GM12878 (cell line): ENCODE data around the gene IGF2BP1. TPM values are rescaled to one million over a fixed set of nuclear protein-coding genes. Genes with fewer than 3 reads are reported as not detected.
"Not testable (repeated sequence)": the region's sequence is repeated elsewhere in the genome, so short reads cannot be mapped to it uniquely, and the experiment has no call there.

Source experiments
- ATAC-seq: fragments of 200-7000 bp; cut with Tn5 transposase; 3 replicates; pipeline ENCODE4 v1.9.1; 2020; ENCODE audit warnings: mild to moderate bottlenecking, moderate library complexity
- BruUV-seq: library from RNA; stranded (reverse); fragments of 400-500 nt; replicated peaks from 2 replicates; lab custom pipeline; 2021; lab: Mats Ljungman, UMichigan
- CTCF ChIA-PET: fragments of 300-600 bp; sonication (Branson Sonifier 250); formaldehyde crosslinking; extraction: SDS; loops from one replicate; lab custom pipeline; 2021; ENCODE audit warnings: inconsistent platforms; lab: Yijun Ruan, JAX
- POLR2A ChIA-PET: fragments of 350-600 bp; formaldehyde crosslinking; extraction: SDS; loops from one replicate; lab custom pipeline; 2021; ENCODE audit warnings: inconsistent platforms; lab: Charles Lee
- RAD21 ChIA-PET: fragments of 300-600 bp; sonication (Branson Sonifier 250); formaldehyde crosslinking; loops from one replicate; lab custom pipeline; 2023; ENCODE audit warnings: antibody characterized with exemption; ENCODE audit not compliant: unreplicated experiment; lab: Charles Lee
- SMC1A ChIA-PET: fragments of 300-600 bp; sonication (Branson Sonifier 250); formaldehyde crosslinking; loops from one replicate; lab custom pipeline; 2023; ENCODE audit not compliant: unreplicated experiment, uncharacterized antibody; lab: Charles Lee
- DNase-seq: peaks from one replicate; pipeline ENCODE4 v3.0.0-alpha.2; 2011; ENCODE audit warnings: low read depth, low spot score
- FAIRE-seq: peaks from 3 replicates; lab custom pipeline; 2011; peaks lifted over from hg19 to GRCh38; lab: Jason Lieb, UNC
- H2AFZ ChIP-seq: 2 replicates; pipeline ENCODE4 v1.6.0; 2011; ENCODE audit warnings: low read depth, low read length, control low read depth; ENCODE audit not compliant: control insufficient read depth
- H3K27ac ChIP-seq: 2 replicates; pipeline ENCODE4 v1.5.1; 2011; ENCODE audit warnings: control low read depth; ENCODE audit not compliant: control insufficient read depth, insufficient read depth
- H3K27me3 ChIP-seq, 2 experiments: replicated peaks in 1 of 2; 2 replicates each; pipeline versions ENCODE4 v1.6.0 to v1.6.1; 2011; ENCODE audit warnings: low read length in 1 of 2; ENCODE audit not compliant: control insufficient read depth in 2 of 2, insufficient read depth in 2 of 2
- H3K36me3 ChIP-seq, 2 experiments: 2 replicates each; pipeline ENCODE4 v1.5.1; 2011; ENCODE audit warnings: low read length in 1 of 2; ENCODE audit not compliant: control insufficient read depth in 2 of 2, insufficient read depth in 2 of 2
- H3K4me1 ChIP-seq: 2 replicates; pipeline ENCODE4 v1.6.1; 2011; ENCODE audit warnings: mild to moderate bottlenecking, low read length, moderate library complexity, mixed read lengths; ENCODE audit not compliant: control insufficient read depth, insufficient read depth
- H3K4me2 ChIP-seq: 2 replicates; pipeline ENCODE4 v1.6.0; 2011; ENCODE audit warnings: control low read depth; ENCODE audit not compliant: control insufficient read depth, insufficient read depth
- H3K4me3 ChIP-seq: fragments of 200-600 bp; sonication (generic); 2 replicates; pipeline ENCODE4 v1.5.1; 2016
- H3K79me2 ChIP-seq: 2 replicates; pipeline ENCODE4 v1.6.0; 2011; ENCODE audit warnings: low read length; ENCODE audit not compliant: control insufficient read depth, insufficient read depth
- H3K9ac ChIP-seq: 2 replicates; pipeline ENCODE4 v1.8.0; 2011; ENCODE audit warnings: low read length, control low read depth, mixed read lengths; ENCODE audit not compliant: control insufficient read depth, insufficient read depth
- H3K9me3 ChIP-seq: replicated peaks from 3 replicates; pipeline ENCODE4 v1.5.1; 2011; ENCODE audit warnings: mild to moderate bottlenecking, low read length; ENCODE audit not compliant: control insufficient read depth, insufficient read depth
- H4K20me1 ChIP-seq: 2 replicates; pipeline ENCODE4 v1.6.0; 2011; ENCODE audit not compliant: control insufficient read depth, insufficient read depth
- BCL11A ChIP-seq: IDR thresholded peaks from 2 replicates; pipeline ENCODE4 v1.6.1; 2011; ENCODE audit warnings: low read depth, low read length
- ETV6 ChIP-seq, 2 experiments: fragments of 450-650 bp in 1 of 2; IDR thresholded peaks in 1 of 2; conservative IDR thresholded peaks in 1 of 2; 2 replicates each; pipeline ENCODE4 v1.6.1; 2014; ENCODE audit warnings: antibody characterized with exemption in 1 of 2, borderline replicate concordance in 1 of 2, low read depth in 1 of 2, mild to moderate bottlenecking in 1 of 2, moderate library complexity in 1 of 2
- FOXM1 ChIP-seq: IDR thresholded peaks from 2 replicates; pipeline ENCODE4 v1.6.1; 2012; ENCODE audit warnings: low read depth, mild to moderate bottlenecking, inconsistent platforms, low read length, moderate library complexity
- WGBS: methylation state at CpG from one replicate; pipeline ENCODE4 v1.1.6; 2016; ENCODE audit warnings: low lambda C conversion rate; ENCODE audit not compliant: insufficient replicate concordance, insufficient coverage; ENCODE audit errors: missing lambda C conversion rate; 5-methylcytosine and 5-hydroxymethylcytosine counted together
- in situ Hi-C: fragments of 300-500 bp; cut with MboI; formaldehyde crosslinking; loops from 9 replicates; pipeline ENCODE4 v1.14.3; 2018; ENCODE audit warnings: mixed read lengths
- intact Hi-C: fragments of 100-400 bp; cut with micrococcal nuclease; formaldehyde crosslinking; loops from one replicate; pipeline ENCODE4 v1.14.2; 2022; ENCODE audit not compliant: unreplicated experiment
- polyA plus RNA-seq, 11 experiments: library from polyadenylated mRNA; depleted of rRNA in 4 of 11; unstranded in 6 of 11; stranded (reverse) in 5 of 11; fragments of >200 nt; fragmentation: Nextera tagmentation in 4 of 11; fragmentation: Illumina TruSeq in 1 of 11; extraction: Ambion mirVana in 4 of 11; extraction: Trizol in 1 of 11; gene quantifications; 1 replicate in 1 of 11; 2 replicates in 10 of 11; pipeline versions ENCODE4 v1.2.1 to v1.2.3, GENCODE V29; 2011 to 2016; ENCODE audit warnings: inconsistent platforms in 2 of 11, missing spikeins in 2 of 11, low read depth in 1 of 11
- small RNA-seq: library from RNA; depleted of rRNA; stranded (forward); fragments of <200 nt; gene quantifications from one replicate; pipeline ENCODE3, GENCODE V24; 2014
- total RNA-seq, 4 experiments: library from RNA; depleted of rRNA in 3 of 4; stranded (reverse); fragments of >200 nt in 3 of 4; fragmentation: Illumina TruSeq in 1 of 4; extraction: Trizol in 1 of 4; gene quantifications; 2 replicates each; pipeline versions ENCODE4 v1.2.1 to v1.2.3, GENCODE V29; 2013 to 2021
- TF ChIP-seq, protein P1 (sequence below): fragments of 450-650 bp; IDR thresholded peaks from 2 replicates; pipeline ENCODE4 v1.6.1; 2017; ENCODE audit warnings: low read depth, mild to moderate bottlenecking, moderate library complexity

IGF2BP1 gene
- total and polyA plus RNA-seq, 10 of the 15 experiments (the other 5 are each of a cell fraction or from before 2014, with no cell fraction given) = 0.04 to 2.4 (median 0.13) TPM; not detected in 1

GRCh38 chr17:49103360-49103759, 106.2 kb downstream of the IGF2BP1 start:
- H3K4me1 ChIP-seq, H3K4me2 ChIP-seq, H4K20me1 ChIP-seq, H3K36me3 ChIP-seq, FAIRE-seq, H3K27me3 ChIP-seq, H3K9ac ChIP-seq, ATAC-seq, DNase-seq, RAD21 ChIA-PET, H3K4me3 ChIP-seq, intact Hi-C loops, H3K79me2 ChIP-seq, BruUV-seq, in situ Hi-C loops, H3K9me3 ChIP-seq, H3K27ac ChIP-seq, H2AFZ ChIP-seq: not testable (repeated sequence)
- ChIA-PET CTCF (interaction anchor here (0.7 to 0.9 kb wide), 3 partner anchors 20 to 224 kb away, joined by 3 read pairs; no protein-coding TSS in a partner anchor), POLR2A (interaction anchor here (0.6 kb wide), 1 partner anchor 14 kb away, joined by 6 read pairs; no protein-coding TSS in a partner anchor), SMC1A (interaction anchor here (0.7 to 1.8 kb wide), 3 partner anchors 20 to 68 kb away, joined by 3 read pairs; no protein-coding TSS in a partner anchor)
- 65% methylated on average over 13 of the region's 14 CpGs for WGBS

DNA sequence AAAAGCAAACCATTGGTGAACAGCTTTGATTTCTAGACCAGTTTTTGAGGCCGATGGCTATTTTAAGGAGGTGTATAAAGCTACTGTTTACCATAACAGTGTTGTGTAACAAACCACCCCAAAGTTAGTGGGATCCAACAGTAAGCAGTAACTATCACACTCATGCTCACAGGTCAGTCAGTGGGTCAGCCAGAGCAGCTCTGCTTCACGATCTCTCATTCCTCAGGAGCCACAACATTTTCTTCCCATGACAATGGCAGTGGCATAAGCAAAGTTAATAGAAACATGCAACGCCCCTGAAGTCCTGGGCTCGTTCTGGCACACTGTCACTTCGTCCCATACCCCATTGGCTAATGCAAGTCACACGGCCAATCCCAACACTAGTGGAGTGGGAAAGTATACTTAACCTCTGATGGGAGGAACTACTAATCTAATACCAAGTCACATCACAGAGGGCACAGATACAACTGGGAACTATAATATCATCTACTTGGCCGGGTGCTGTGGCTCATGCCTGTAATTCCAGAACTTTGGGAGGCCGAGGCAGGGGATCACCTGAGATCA, 107.4 kb downstream of the IGF2BP1 start:
- Histone ChIP-seq H3K79me2 (no peaks in the 10 kb centered on the region), H3K4me1 (no peaks in the 10 kb centered on the region), H3K4me3 (no peak overlapping the region), H3K27me3 (no peaks in the 10 kb centered on the region; a peak in 2 of 4 replicates), H3K9ac (no peak overlapping the region), H3K36me3 (no peaks in the 10 kb centered on the region), H4K20me1 (no peaks in the 10 kb centered on the region), H3K27ac (no peak overlapping the region), H2AFZ (no peak overlapping the region), H3K9me3 (no peaks in the 10 kb centered on the region), H3K4me2 (no peak overlapping the region)
- ChIA-PET SMC1A (interaction anchor here (1.1 to 1.8 kb wide), 2 partner anchors 19 to 59 kb away, joined by 3 read pairs; no protein-coding TSS in a partner anchor), POLR2A (interaction anchor here (0.6 to 0.7 kb wide), 4 partner anchors 10 to 492 kb away, joined by 3 to 5 read pairs (median 4); no protein-coding TSS in a partner anchor), CTCF (interaction anchor here (0.9 kb wide), 1 partner anchor 226 kb away, joined by 3 read pairs; no protein-coding TSS in a partner anchor), RAD21 (no interaction called here)
- in situ Hi-C loops (no loop called here), intact Hi-C loops (no loop called here)
- FAIRE-seq (no peak), DNase-seq (no peak), ATAC-seq (no peak)
- no peak for TF ChIP-seq ETV6 (conservative IDR thresholded peaks at IDR 0.05 in 1 of 2, IDR thresholded peaks at IDR 0.05 in 1 of 2; ENCODE audit: borderline replicate concordance in 1 of 2, low read depth in 1 of 2)
- TF ChIP-seq BCL11A = no peak
- TF ChIP-seq FOXM1 = no peak
- TF ChIP-seq, protein P1, sequence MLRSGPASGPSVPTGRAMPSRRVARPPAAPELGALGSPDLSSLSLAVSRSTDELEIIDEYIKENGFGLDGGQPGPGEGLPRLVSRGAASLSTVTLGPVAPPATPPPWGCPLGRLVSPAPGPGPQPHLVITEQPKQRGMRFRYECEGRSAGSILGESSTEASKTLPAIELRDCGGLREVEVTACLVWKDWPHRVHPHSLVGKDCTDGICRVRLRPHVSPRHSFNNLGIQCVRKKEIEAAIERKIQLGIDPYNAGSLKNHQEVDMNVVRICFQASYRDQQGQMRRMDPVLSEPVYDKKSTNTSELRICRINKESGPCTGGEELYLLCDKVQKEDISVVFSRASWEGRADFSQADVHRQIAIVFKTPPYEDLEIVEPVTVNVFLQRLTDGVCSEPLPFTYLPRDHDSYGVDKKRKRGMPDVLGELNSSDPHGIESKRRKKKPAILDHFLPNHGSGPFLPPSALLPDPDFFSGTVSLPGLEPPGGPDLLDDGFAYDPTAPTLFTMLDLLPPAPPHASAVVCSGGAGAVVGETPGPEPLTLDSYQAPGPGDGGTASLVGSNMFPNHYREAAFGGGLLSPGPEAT = no peak
- BruUV-seq = no TSS peak
- WGBS = 15% methylated on average over 8 of the region's 8 CpGs

Small RNA genes within 50 kb of the gene (small RNA-seq; reads per million reads assigned to genes)
- gene RF00017 (not detected), gene RF01210 (not detected), gene RNU1-42P (not detected), gene RNU6-826P (not detected)

Other genes starting within 250 kb of the IGF2BP1 start
Only the 7 nearest of the 10 such genes appear.
- gene TTLL6, start 180.2 kb upstream of the IGF2BP1 start, total RNA-seq (2014; rRNA removed) = 0.06 and 0.22 TPM in 2 replicates
- gene TTLL6, start 180.2 kb upstream of the IGF2BP1 start, total RNA-seq (2014; rRNA removed; fragmentation: Illumina TruSeq; extraction: Trizol) = 0.14 and 0.27 TPM in 2 replicates
- gene TTLL6, start 180.2 kb upstream of the IGF2BP1 start, total RNA-seq (2021) = 0.10 TPM in 1 of 2 replicates, not detected in the other
- 0.07 and 0.10 TPM in 2 replicates for gene TTLL6, start 180.2 kb upstream of the IGF2BP1 start, polyA plus RNA-seq (2011; rRNA removed)
- gene TTLL6, start 180.2 kb upstream of the IGF2BP1 start, polyA plus RNA-seq (2014; fragmentation: Illumina TruSeq; extraction: Trizol) = 0.13 and 0.16 TPM in 2 replicates
- not detected for gene TTLL6, start 180.2 kb upstream of the IGF2BP1 start, polyA plus RNA-seq (2014; fragmentation: Nextera tagmentation; extraction: Ambion mirVana)
- gene TTLL6, start 180.2 kb upstream of the IGF2BP1 start, polyA plus RNA-seq (2014; rRNA removed) = 0.36 TPM in 1 of 2 replicates, not detected in the other
- not detected for gene TTLL6, start 180.2 kb upstream of the IGF2BP1 start, polyA plus RNA-seq (2016; fragmentation: Nextera tagmentation; extraction: Ambion mirVana)
- gene CALCOCO2, start 166.3 kb upstream of the IGF2BP1 start, total RNA-seq (2014; rRNA removed) = 20.2 and 22.7 TPM in 2 replicates
- 48.0 and 51.1 TPM in 2 replicates for gene CALCOCO2, start 166.3 kb upstream of the IGF2BP1 start, total RNA-seq (2014; rRNA removed; fragmentation: Illumina TruSeq; extraction: Trizol)
- 60.3 and 67.9 TPM in 2 replicates for gene CALCOCO2, start 166.3 kb upstream of the IGF2BP1 start, total RNA-seq (2021)
- gene CALCOCO2, start 166.3 kb upstream of the IGF2BP1 start, polyA plus RNA-seq (2011; rRNA removed) = 138 and 146 TPM in 2 replicates
- 65.6 and 81.9 TPM in 2 replicates for gene CALCOCO2, start 166.3 kb upstream of the IGF2BP1 start, polyA plus RNA-seq (2014; fragmentation: Illumina TruSeq; extraction: Trizol)
- gene CALCOCO2, start 166.3 kb upstream of the IGF2BP1 start, polyA plus RNA-seq (2014; fragmentation: Nextera tagmentation; extraction: Ambion mirVana) = 10 to 100 TPM; 33.7 to 36.4 TPM
- 45.4 and 48.4 TPM in 2 replicates for gene CALCOCO2, start 166.3 kb upstream of the IGF2BP1 start, polyA plus RNA-seq (2014; rRNA removed)
- 10 to 100 TPM; 58.3 to 67.1 TPM for gene CALCOCO2, start 166.3 kb upstream of the IGF2BP1 start, polyA plus RNA-seq (2016; fragmentation: Nextera tagmentation; extraction: Ambion mirVana)
- gene ATP5MC1, start 104.6 kb upstream of the IGF2BP1 start, total RNA-seq (2014; rRNA removed) = 226 and 259 TPM in 2 replicates
- gene ATP5MC1, start 104.6 kb upstream of the IGF2BP1 start, total RNA-seq (2014; rRNA removed; fragmentation: Illumina TruSeq; extraction: Trizol) = 473 and 474 TPM in 2 replicates
- gene ATP5MC1, start 104.6 kb upstream of the IGF2BP1 start, total RNA-seq (2021) = 175 and 178 TPM in 2 replicates
- 385 and 425 TPM in 2 replicates for gene ATP5MC1, start 104.6 kb upstream of the IGF2BP1 start, polyA plus RNA-seq (2011; rRNA removed)
- gene ATP5MC1, start 104.6 kb upstream of the IGF2BP1 start, polyA plus RNA-seq (2014; fragmentation: Illumina TruSeq; extraction: Trizol) = 505 and 513 TPM in 2 replicates
- 1,000 to 10,000 TPM; 1,262 to 1,605 TPM for gene ATP5MC1, start 104.6 kb upstream of the IGF2BP1 start, polyA plus RNA-seq (2014; fragmentation: Nextera tagmentation; extraction: Ambion mirVana)
- gene ATP5MC1, start 104.6 kb upstream of the IGF2BP1 start, polyA plus RNA-seq (2014; rRNA removed) = 378 and 399 TPM in 2 replicates
- 100 to 1,000 TPM; 916 to 958 TPM for gene ATP5MC1, start 104.6 kb upstream of the IGF2BP1 start, polyA plus RNA-seq (2016; fragmentation: Nextera tagmentation; extraction: Ambion mirVana)
- 61.7 and 63.8 TPM in 2 replicates for gene UBE2Z, start 89.0 kb upstream of the IGF2BP1 start, total RNA-seq (2014; rRNA removed)
- gene UBE2Z, start 89.0 kb upstream of the IGF2BP1 start, total RNA-seq (2014; rRNA removed; fragmentation: Illumina TruSeq; extraction: Trizol) = 53.1 and 53.2 TPM in 2 replicates
- gene UBE2Z, start 89.0 kb upstream of the IGF2BP1 start, total RNA-seq (2021) = 74.1 and 79.5 TPM in 2 replicates
- gene UBE2Z, start 89.0 kb upstream of the IGF2BP1 start, polyA plus RNA-seq (2011; rRNA removed) = 158 and 191 TPM in 2 replicates
- 94.6 and 108 TPM in 2 replicates for gene UBE2Z, start 89.0 kb upstream of the IGF2BP1 start, polyA plus RNA-seq (2014; fragmentation: Illumina TruSeq; extraction: Trizol)
- 10 to 100 TPM; 23.1 to 34.9 TPM for gene UBE2Z, start 89.0 kb upstream of the IGF2BP1 start, polyA plus RNA-seq (2014; fragmentation: Nextera tagmentation; extraction: Ambion mirVana)
- 84.2 and 84.6 TPM in 2 replicates for gene UBE2Z, start 89.0 kb upstream of the IGF2BP1 start, polyA plus RNA-seq (2014; rRNA removed)
- 10 to 100 TPM; 25.8 to 51.2 TPM for gene UBE2Z, start 89.0 kb upstream of the IGF2BP1 start, polyA plus RNA-seq (2016; fragmentation: Nextera tagmentation; extraction: Ambion mirVana)
- 83.7 and 86.1 TPM in 2 replicates for gene SNF8, start 52.5 kb upstream of the IGF2BP1 start, total RNA-seq (2014; rRNA removed)
- gene SNF8, start 52.5 kb upstream of the IGF2BP1 start, total RNA-seq (2014; rRNA removed; fragmentation: Illumina TruSeq; extraction: Trizol) = 80.2 and 80.8 TPM in 2 replicates
- 108 and 112 TPM in 2 replicates for gene SNF8, start 52.5 kb upstream of the IGF2BP1 start, total RNA-seq (2021)
- 71.8 and 86.1 TPM in 2 replicates for gene SNF8, start 52.5 kb upstream of the IGF2BP1 start, polyA plus RNA-seq (2011; rRNA removed)
- gene SNF8, start 52.5 kb upstream of the IGF2BP1 start, polyA plus RNA-seq (2014; fragmentation: Illumina TruSeq; extraction: Trizol) = 96.9 and 105 TPM in 2 replicates
- gene SNF8, start 52.5 kb upstream of the IGF2BP1 start, polyA plus RNA-seq (2014; fragmentation: Nextera tagmentation; extraction: Ambion mirVana) = 10 to 100 TPM in 1 of 2 experiments, 1 to 10 TPM in 1; 6.1 to 18.1 TPM
- gene SNF8, start 52.5 kb upstream of the IGF2BP1 start, polyA plus RNA-seq (2014; rRNA removed) = 116 and 123 TPM in 2 replicates
- 100 to 1,000 TPM; 188 to 228 TPM for gene SNF8, start 52.5 kb upstream of the IGF2BP1 start, polyA plus RNA-seq (2016; fragmentation: Nextera tagmentation; extraction: Ambion mirVana)
- not detected in 2 replicates for gene GIP, start 28.8 kb upstream of the IGF2BP1 start, total RNA-seq (2014; rRNA removed)
- gene GIP, start 28.8 kb upstream of the IGF2BP1 start, total RNA-seq (2014; rRNA removed; fragmentation: Illumina TruSeq; extraction: Trizol) = not detected in 2 replicates
- gene GIP, start 28.8 kb upstream of the IGF2BP1 start, total RNA-seq (2021) = not detected in 2 replicates
- gene GIP, start 28.8 kb upstream of the IGF2BP1 start, polyA plus RNA-seq (2011; rRNA removed) = not detected in 2 replicates
- not detected in 2 replicates for gene GIP, start 28.8 kb upstream of the IGF2BP1 start, polyA plus RNA-seq (2014; fragmentation: Illumina TruSeq; extraction: Trizol)
- not detected for gene GIP, start 28.8 kb upstream of the IGF2BP1 start, polyA plus RNA-seq (2014; fragmentation: Nextera tagmentation; extraction: Ambion mirVana)
- not detected in 2 replicates for gene GIP, start 28.8 kb upstream of the IGF2BP1 start, polyA plus RNA-seq (2014; rRNA removed)
- not detected for gene GIP, start 28.8 kb upstream of the IGF2BP1 start, polyA plus RNA-seq (2016; fragmentation: Nextera tagmentation; extraction: Ambion mirVana)
- gene B4GALNT2, start 135.4 kb downstream of the IGF2BP1 start, total RNA-seq (2014; rRNA removed) = not detected in 2 replicates
- not detected in 2 replicates for gene B4GALNT2, start 135.4 kb downstream of the IGF2BP1 start, total RNA-seq (2014; rRNA removed; fragmentation: Illumina TruSeq; extraction: Trizol)
- gene B4GALNT2, start 135.4 kb downstream of the IGF2BP1 start, total RNA-seq (2021) = not detected in 2 replicates
- gene B4GALNT2, start 135.4 kb downstream of the IGF2BP1 start, polyA plus RNA-seq (2011; rRNA removed) = not detected in 2 replicates
- not detected in 2 replicates for gene B4GALNT2, start 135.4 kb downstream of the IGF2BP1 start, polyA plus RNA-seq (2014; fragmentation: Illumina TruSeq; extraction: Trizol)
- gene B4GALNT2, start 135.4 kb downstream of the IGF2BP1 start, polyA plus RNA-seq (2014; fragmentation: Nextera tagmentation; extraction: Ambion mirVana) = not detected
- gene B4GALNT2, start 135.4 kb downstream of the IGF2BP1 start, polyA plus RNA-seq (2014; rRNA removed) = not detected in 2 replicates
- not detected for gene B4GALNT2, start 135.4 kb downstream of the IGF2BP1 start, polyA plus RNA-seq (2016; fragmentation: Nextera tagmentation; extraction: Ambion mirVana)